B cell (primary cell): ENCODE data around the gene RBMS3.

Source experiments
- CTCF ChIP-seq: fragments of 200-600 bp; IDR thresholded peaks from one replicate; pipeline ENCODE4 v1.8.0; 2022; ENCODE audit warnings: antibody characterized with exemption, mild to moderate bottlenecking
- EZH2 ChIP-seq: IDR thresholded peaks from 2 replicates; pipeline ENCODE4 v1.6.1; 2012; ENCODE audit warnings: borderline replicate concordance, low read depth, mild to moderate bottlenecking, moderate library complexity, low read length; ENCODE audit not compliant: insufficient read depth, poor library complexity, severe bottlenecking

GRCh38 chr3:29427266-29428103, 146.6 kb downstream of the RBMS3 start:
- TF ChIP-seq CTCF (no peak), EZH2 (no peak)
